Suppressor macrophage treated with lipopolysaccharide for 1 hour (primary cell): ENCODE data around the gene CLDN24.

Source experiments
- DNase-seq, 3 donors: peaks; one replicate each; pipeline ENCODE4 v3.0.0-alpha.2; 2020 to 2022

The CLDN24 gene

DNA sequence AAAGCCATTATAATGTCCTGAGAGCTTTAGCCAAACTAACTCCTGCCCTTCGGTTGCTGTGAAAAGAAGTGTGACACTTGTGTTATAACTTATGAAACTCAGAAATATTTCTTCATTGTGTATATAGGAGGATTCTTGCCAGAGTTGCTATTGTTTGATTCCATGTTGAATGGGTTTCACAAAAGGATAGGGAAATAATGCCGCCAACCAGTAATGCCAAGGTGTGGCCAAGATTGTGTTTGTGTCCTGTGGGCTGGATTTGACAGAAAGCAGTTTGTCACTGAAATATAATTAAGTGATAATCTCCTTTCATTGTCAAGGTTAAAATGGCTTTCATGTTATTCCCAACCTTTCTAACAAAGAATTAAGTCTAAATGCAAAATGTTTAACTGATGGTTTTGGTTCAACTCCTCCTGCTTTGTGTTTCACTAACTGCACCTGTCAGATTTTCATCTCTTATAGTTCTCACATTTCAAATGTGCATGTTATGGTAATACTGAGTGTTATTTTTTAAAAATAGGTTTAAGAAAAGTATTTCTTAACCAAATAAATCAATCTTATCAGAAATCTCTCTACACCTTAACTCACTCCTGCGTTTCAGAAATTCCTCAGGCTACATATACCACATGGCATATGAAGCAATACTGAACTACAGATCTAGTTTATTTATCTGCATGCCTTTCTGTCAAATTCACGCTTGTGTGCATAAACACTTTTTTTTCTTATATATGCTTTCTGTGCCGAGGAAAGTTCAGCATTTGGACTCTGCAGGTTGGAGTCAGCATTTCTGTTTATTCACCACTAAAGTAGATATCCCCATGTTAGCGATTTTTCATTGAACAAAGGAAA lies 1.8 kb downstream of the CLDN24 start, which contains the start of gene CLDN22:
Gene CLDN22 (minus strand): TSS at position 66 of the 849 bp plus-strand sequence. CDS start 58 bp downstream, at position 8.
- DNase-seq, result no peak

DNA sequence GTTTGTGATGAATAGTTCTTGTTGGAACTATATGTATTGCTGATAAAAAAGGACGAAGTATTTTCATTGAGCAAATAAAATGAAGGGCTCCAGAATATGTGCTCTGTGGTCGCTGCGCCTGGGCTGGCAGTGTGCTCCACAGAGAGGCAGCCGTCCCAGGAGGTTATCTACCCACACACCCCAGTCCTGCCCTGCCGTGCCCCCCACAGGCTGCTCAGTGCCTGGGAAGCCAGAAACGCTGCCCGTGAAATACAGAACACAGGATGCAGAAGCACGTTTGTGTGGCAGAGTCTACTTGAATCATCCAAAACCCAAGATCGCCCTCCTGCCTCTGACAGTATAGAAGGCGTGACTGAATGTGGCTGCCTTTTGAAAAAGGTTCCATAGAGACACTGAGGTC lies 3.6 kb downstream of the CLDN24 start:
- no peak for DNase-seq

DNA sequence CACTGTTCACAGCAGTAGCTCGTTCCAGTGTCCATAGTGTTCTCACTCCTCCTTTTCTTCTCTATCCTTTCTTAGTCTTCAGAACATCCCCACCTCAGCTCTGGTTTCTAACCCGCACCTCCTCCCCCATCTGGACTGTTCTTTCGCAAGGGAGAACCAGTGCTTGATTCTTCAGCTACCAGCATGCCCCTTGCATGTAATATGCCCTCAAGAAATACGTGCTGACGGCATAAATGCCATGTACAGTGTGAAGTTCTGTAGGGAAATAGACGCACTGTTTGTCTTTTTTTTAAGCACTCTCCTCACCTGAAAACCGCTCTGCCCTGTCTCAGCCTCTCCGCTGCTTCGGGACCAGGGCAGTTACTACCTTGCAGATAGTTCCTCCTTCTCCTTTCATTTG lies 7.4 kb downstream of the CLDN24 start:
- no peak for DNase-seq

DNA sequence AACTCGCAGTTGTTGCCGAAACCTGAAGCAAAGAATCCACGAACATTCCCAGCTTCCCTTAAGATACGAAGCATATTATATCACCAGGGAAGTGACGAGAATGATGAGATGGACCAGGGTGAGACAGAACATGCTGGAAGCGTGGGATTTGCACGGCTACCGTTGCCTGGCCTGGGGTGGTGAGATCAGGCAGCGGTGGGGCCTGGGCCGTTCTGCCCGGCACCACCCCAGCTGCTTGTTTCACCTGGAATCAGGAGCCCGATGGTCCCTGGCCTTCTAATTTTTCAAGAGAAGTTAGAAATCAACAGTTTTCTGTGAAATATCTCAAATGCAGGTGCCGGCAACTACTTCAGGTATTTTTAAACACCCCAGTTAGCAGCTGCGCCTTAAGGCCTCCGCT lies 7.9 kb downstream of the CLDN24 start:
- DNase-seq, result no peak

DNA sequence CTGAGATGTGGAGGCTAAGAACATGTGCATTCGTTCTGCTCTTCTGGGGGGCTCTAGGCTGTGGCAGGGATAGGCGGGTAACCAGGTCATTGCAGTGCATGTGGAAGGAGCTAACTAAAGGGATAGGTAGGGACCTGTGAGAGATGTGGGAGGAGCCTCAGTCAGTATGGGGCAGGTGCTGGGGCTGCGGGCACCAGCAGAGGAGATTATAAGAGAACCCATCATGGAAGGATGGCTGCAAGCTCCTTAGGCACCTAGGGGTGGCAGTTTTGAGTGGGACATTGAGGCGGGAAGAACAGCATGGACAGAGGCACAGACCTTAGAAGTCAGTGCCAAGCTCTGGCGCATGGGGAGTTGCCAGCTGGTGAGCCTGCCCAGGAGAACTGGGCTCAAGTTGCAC lies 9.4 kb downstream of the CLDN24 start:
- no peak for DNase-seq

DNA sequence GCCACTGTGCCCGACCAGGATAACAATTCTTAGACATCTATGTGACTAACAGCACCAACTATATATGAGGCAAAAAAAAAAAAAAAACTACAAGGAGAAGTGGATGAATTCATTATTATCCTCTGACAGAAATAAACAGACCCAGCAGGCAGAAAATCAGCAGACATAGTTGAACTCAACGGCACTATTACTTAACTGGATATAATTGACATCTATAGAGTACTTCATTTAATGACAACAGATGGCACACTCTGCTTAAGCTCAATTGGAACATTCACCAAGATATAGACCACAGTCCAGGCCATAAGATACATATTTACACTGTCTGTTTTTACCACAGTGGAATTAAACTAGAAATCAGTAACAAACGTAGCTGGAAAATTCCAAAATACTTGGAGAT lies 15.4 kb downstream of the CLDN24 start:
- no peak for DNase-seq

DNA sequence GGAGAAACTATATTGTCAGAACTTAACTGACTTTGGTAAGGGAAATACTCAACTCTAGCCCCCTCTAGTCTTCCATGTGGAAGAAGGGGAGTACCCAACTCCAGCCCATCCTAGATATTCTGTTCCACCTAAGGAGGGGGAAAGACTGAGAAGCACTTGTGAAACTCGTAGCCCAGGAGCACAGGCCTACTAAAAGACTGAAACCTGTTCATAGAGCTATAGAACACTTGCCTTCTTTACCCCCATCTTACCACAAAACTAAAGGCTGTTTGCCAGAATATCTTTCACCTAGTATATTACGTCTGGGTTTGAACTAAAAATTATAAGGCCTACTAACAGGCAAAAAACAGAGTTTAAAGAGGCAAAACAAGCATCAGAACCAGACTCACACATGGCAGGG lies 17.7 kb downstream of the CLDN24 start:
- no peak for DNase-seq

DNA sequence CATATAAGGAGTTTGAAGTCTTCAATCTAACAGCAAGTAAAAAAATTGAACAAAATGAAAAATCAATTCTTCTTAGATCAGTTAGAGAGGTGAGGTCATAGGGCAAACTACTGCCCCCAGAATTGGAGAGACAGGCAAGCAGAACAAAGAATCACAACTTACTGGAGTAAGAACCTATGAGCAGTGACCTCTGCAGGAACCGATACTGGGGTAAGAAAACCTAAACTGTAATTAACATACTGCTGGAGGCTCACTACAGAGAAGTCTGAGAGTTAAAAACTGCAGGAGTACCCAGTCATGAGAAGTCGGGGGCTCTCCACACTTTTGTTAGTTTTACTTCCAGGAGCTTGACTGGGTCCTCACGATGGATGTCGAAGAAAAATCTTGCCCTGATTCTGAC lies 18.2 kb downstream of the CLDN24 start:
- no peak for DNase-seq

DNA sequence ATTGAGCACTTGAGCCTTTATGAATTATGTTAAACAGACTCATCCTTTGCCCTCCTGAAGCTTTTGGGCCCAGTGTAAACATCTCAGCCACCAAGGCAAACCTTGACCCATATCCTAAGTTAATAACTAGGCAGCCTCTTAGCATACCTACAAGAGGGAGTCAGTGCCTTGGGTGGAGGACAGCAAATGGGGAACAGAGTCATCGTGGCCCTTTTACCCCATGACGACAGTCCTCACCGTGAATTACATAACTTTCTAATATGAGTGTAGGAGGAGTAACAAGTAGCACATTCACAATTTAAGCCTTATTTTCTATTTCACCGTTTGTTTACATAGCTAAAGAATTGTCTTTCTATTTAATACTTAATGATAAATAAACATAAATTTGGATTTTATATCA lies 18.9 kb downstream of the CLDN24 start:
- DNase-seq, result peak; percentile 24 to 49 (median 44)

DNA sequence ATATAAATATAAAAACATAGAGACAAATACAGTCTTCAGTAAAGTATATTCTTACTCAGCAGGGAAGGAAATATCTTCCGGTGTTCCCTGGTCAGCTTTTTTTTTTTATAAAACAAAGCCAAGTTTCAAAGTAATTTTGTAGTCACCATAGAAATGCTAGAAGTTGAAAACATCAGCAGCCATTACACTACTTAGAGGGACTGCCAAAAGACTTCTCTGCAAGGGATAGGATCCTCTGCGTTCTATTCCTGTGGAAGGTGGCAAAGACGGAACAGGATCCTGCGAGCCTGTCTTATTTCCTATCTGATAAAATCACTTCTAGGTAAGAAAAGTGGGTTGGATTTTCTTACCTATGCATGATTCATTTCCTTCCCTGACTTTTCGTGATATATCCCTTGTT lies 21.6 kb downstream of the CLDN24 start:
- DNase-seq, result no peak

DNA sequence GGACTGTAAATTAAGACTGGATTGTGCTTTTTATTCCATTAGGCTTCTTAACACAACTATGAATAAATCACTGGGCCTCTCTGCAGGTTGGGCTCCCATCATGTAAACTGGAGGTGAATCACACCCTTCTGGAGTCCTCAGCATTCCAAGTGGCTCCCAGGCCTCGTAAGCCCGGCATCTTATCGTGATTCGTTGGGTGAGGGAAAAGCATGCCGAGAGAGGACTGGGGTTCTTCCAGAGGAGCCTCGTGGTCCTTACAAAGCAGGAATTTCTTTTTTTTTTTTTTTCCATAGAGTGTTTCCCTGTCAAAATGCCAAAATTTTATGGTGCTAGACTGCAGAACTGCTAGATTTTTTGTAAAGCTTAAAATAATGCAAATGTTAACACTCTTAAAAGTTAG lies 22.2 kb downstream of the CLDN24 start:
- no peak for DNase-seq

DNA sequence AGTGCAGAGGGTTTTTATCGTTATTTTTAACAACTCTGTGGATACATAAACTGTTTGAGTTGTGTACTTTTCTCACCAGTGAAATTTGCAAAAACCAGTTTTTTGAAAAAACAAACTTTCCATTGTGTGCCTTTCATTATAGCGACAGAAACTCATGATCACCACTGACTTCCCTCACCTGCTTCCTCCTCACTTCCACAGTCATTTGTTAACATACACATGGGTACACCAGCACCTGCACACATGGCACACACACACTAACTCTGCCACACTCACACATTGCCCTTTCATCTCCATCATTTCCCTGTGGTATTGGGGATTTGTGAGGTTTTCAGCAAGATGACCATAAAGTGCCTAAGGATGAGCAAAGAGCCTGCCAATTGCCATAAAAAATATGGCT lies 22.8 kb downstream of the CLDN24 start:
- no peak for DNase-seq

DNA sequence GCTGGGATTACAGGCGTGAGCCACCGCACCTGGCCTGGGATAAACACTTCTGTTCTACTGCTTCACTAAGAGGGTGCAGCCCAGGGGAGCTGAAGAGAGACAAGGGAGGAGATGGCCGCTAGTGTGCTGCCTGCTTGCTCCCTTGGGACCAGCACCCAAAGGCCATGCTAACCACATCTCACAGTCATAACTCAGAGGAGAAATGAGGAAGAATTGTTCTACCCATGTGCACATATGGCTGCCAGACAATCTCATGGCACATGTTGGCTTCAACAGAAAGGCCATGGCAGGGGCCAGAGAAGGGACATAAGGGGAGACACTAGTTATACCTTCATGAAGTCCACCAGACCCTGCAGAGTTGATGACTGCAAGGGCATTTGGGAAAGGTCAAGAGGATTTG lies 24.6 kb downstream of the CLDN24 start:
- DNase-seq, result no peak

DNA sequence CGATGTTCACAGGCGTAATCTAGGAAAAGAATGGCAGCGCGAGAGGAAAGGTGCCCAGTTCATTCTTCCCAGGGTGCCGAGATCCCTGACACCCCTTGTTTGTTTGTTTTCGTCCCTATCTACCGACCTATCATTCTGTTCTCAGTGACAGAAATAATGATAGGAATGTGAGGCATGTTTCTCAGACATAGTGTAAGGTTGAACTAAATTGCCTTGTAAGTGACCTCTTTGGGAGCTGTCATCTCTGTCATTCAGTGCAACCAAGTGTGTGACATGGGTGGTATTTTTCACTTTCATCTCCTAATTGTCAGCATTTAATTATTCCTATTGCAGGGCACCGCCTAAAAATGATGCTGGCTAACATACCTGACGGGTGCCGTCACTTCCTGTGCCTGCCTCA lies 26.5 kb downstream of the CLDN24 start:
- DNase-seq, result no peak

DNA sequence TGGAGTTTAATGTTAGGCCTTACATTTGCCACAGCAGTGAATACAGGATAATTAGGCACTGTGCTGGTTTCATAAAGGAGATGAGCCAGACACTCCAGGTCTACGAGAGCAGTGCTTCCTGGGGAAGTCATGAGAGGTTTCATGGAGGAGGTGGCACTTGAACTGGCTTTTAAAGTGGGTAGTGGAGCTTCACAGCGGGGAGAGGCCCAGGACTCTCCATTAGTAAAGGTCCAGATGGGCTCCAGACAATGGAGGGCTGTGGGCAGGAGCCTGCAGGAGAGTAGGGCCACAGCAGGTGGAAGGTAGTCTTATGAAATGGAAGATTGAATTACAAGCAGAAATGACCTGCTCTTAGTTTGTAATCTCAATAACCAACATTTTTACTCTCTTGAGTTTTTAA lies 31.2 kb downstream of the CLDN24 start:
- no peak for DNase-seq

DNA sequence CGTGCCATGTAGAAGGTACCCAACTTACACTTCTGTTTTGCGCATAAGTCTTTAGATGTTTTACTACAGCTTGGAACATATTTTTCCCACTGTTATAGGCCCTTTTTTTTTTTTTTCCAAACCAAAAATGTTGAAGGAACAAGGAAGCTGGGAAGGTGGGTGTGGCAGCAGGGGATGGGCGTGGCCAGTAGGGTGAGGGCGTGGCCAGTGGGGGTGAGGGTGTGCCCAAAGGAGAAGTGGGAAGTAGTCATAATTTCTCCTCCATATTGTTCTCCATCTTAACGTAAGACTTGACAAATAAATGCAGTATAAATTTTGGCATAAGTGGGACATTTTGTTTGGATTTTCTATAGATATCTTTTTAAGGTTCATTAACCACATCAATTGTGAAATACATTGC lies 32.5 kb downstream of the CLDN24 start:
- peak in 2 of 3 donors; percentile 11 to 16 for DNase-seq

DNA sequence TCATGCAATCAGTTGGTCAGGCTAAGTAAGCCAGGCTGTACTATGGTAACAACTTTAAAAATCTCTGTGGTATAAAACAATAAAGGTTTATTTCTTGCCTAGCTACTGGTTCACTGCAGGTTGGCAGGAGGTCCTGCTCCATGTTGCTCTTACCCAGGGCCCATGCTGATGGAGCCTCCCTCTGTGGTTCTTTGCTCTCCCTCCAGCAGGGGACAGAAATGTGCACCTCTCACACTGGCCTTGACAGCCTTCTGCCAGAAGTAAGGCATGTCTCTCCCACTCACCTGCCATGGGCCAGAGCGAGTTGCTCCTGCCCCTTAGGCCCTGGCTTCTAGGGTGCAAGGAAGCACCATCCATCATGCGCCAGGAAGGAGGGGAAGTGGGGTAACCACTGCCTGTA lies 33.3 kb downstream of the CLDN24 start:
- DNase-seq, result no peak

DNA sequence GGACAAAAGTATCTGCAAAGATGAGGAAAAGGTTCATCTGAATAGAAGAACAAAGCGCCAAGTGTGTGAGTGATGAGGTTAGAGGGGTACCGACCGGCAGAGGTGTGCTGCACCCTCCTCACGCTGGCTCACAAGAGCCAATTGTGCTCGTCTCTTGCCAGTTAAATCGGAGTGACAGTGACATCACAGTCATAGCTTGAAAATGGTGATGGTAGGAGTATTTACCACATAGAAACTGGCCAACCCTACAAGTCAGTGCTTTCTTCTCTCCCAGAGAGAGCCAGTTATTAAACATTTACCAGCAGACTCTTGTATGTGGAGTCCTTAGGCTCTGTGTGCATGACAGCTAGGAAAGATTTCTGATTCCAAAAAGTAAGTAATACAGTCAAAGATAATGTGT lies 34.5 kb downstream of the CLDN24 start:
- no peak for DNase-seq

DNA sequence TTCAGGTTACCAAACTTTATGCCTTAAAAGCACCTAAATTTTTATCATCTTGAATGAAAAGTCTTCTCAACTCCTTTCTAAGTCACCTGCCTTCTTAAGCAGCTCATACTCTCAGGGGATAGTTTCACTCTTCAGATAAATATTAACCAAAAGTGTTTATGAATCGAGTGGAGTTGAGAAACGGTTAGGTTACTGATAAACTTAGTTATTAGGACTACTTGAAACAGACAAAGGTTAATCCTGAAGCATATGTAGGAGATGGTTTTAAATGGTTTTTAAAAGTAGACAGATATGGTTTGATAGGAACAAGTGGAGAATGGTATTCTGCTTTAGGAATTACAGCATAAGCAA lies 34.9 kb downstream of the CLDN24 start:
- no peak for DNase-seq

DNA sequence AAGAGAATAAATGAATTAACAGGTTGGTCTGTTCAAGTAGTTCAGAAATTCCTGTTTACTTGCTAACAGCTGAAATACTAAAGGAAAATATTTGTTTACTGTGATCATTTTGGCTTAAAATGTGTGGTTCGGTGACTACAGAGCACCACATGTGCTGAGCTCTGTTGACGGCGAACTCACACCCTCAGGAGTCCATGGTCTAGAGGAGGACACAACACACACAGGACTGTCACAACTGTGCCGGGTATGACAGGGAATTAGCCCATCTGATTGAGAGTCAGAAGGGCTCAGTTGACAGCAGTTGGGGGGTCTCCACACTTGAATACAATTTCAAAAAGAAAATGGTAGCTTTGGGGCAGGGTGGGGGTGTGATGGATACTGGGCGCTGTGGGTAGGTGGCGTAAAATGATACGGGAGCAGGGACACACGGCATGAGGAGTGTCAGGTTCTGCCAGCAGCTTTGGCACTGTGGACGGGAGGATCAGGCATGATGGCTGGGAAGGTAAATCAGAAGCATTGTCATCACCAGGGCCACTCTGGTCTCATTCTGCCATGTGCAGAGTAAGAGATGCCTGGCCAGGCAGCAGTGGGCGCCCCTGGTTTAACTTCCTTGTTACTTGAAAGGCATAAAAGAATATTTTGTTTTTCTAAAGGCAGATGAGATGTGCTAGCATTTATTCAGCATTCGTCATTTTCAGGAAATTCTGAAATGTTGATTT lies 35.5 kb downstream of the CLDN24 start:
- DNase-seq, result no peak

DNA sequence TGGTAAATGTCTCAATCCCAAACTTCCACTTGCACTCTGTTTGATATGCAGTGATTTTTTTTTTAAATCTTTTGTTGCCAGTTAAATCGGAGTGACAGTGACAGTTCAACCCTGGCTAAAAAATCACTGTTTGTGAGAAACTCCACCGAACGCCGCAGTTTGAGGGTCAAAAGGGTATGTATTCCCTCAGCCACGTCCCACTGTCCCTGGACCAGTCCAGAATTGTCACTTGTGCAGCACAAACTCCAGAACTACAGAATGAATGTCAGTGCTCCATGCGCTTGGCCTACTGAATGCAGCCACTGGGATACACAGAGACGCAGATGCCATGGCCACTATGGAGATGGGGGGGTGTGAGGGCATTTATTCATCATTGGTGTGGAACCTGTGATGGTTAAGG lies 36.3 kb downstream of the CLDN24 start:
- no peak for DNase-seq

DNA sequence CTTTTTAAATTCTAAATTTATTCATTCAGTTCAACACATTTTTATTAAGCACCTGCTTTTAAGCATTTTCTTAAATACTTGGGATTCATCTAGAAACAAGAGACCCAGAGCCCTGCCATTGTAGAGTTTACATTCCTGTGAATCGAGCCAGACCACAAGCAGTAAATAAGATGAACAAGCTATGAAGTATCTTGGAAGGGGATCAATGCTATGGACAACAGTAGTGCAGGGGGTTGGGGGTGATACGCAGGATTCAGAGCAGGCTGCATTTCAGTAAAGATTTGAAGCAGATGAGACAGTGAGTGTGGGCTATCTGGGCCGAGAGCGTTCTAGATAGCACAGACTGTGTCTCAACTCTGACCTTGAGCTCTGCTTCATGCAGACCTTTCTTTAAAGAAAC lies 37.3 kb downstream of the CLDN24 start:
- no peak for DNase-seq

DNA sequence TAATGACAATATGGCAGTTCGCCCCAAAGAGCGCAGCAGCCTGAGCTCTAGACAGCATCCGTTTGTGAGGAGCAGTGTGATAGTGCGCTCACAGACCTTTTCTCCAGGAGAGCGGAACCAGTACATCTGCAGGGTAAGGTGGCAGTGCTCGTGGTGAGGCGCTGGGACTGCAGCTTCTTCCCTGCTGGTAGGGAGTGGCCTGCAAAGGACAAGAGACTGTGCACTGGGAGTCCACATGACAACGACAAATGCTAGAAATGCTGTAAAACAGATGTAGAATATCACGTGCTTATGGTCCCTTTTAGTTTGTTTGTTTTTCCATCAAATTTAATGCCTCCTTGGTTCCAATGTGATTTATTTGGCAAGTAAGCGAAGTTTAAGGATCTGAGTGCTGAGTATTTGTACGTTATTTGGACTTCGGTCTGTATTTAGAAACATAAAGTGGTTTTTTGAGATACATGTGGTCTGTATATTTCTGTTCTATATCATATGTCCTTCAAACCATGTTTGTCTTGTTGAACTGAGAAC lies 37.9 kb downstream of the CLDN24 start:
- DNase-seq, result no peak

DNA sequence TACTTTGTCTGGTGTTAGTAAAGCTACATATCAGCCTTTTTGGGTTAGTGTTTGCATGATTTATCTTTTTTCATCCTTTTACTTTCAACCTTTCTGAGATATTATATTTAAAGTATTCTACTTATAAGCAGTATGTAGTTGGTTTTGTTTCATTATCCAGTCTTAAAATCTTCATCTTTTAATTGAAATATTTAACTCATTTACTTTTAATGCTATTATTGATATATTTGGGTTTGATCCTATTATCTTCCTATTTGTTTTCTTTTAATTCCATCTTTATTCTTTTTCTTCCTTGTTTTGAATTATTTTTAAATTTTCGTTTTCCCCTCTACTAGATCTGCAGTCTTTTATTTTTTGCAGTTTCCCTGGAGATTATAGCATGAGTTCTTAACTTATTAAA lies 46.1 kb downstream of the CLDN24 start:
- no peak for DNase-seq
